GM12878 (cell line): ENCODE results near the gene KIF26A.

Experiments
- CBX5 ChIP-seq: sonication (generic); IDR thresholded peaks from 2 replicates; pipeline ENCODE4 v1.6.1; 2016; ENCODE audit warnings: low read depth, moderate library complexity, mild to moderate bottlenecking, inconsistent platforms
- CTCF ChIP-seq, 3 experiments: IDR thresholded peaks in 2 of 3; conservative IDR thresholded peaks in 1 of 3; 2 replicates each; pipeline ENCODE4 v1.5.1; 2011; ENCODE audit warnings: low read depth in 3 of 3, low read length in 3 of 3, mild to moderate bottlenecking in 3 of 3, control low read depth in 2 of 3, moderate library complexity in 2 of 3, inconsistent platforms in 1 of 3, mixed read lengths in 1 of 3; ENCODE audit not compliant: control insufficient read depth in 2 of 3, insufficient read depth in 1 of 3; ENCODE audit errors: extremely low read depth in 1 of 3
- EZH2 ChIP-seq: IDR thresholded peaks from 2 replicates; pipeline ENCODE4 v1.6.1; 2012; ENCODE audit warnings: low read depth, mild to moderate bottlenecking, control low read depth, inconsistent platforms, low read length, borderline replicate concordance; ENCODE audit not compliant: control insufficient read depth
- GATAD2B ChIP-seq: fragments of 450-650 bp; conservative IDR thresholded peaks from 2 replicates; pipeline ENCODE4 v1.6.1; 2017; ENCODE audit warnings: low read depth, mild to moderate bottlenecking, moderate library complexity
- HDAC6 ChIP-seq: fragments of 200-600 bp; sonication (generic); IDR thresholded peaks from one replicate; pipeline ENCODE4 v1.8.0; 2017; ENCODE audit warnings: antibody characterized with exemption; ENCODE audit not compliant: unreplicated experiment
- MAX ChIP-seq: IDR thresholded peaks from 2 replicates; pipeline ENCODE4 v1.6.1; 2012; ENCODE audit warnings: low read depth, low read length, improper control_type of control experiment
- NFIC ChIP-seq: IDR thresholded peaks from 2 replicates; pipeline ENCODE4 v1.6.1; 2012; ENCODE audit warnings: low read depth, mild to moderate bottlenecking, inconsistent platforms, low read length, moderate library complexity
- POLR2A ChIP-seq: IDR thresholded peaks from 2 replicates; pipeline ENCODE4 v1.6.1; 2011; ENCODE audit warnings: low read depth, mild to moderate bottlenecking, low read length
- POLR2AphosphoS5 ChIP-seq: IDR thresholded peaks from 2 replicates; pipeline ENCODE4 v1.6.1; 2011; ENCODE audit warnings: mild to moderate bottlenecking, low read length, inconsistent platforms
- SIN3A ChIP-seq: IDR thresholded peaks from 2 replicates; pipeline ENCODE4 v1.6.1; 2012; ENCODE audit warnings: low read depth, low read length, improper control_type of control experiment
- TAF1 ChIP-seq: IDR thresholded peaks from 2 replicates; pipeline ENCODE4 v1.6.1; 2011; ENCODE audit warnings: mild to moderate bottlenecking, low read depth, low read length, borderline replicate concordance
- USF1 ChIP-seq: IDR thresholded peaks from 2 replicates; pipeline ENCODE4 v1.6.1; 2011; ENCODE audit warnings: borderline replicate concordance, low read depth, mild to moderate bottlenecking, moderate library complexity, mixed read lengths, low read length; ENCODE audit not compliant: insufficient read depth; ENCODE audit errors: extremely low read length

GRCh38 chr14:104119119-104119487, 19.3 kb upstream of the KIF26A start:
- no peak for TF ChIP-seq POLR2A
- TF ChIP-seq POLR2AphosphoS5, result no peak
- no peak for TF ChIP-seq USF1
- no peak for TF ChIP-seq GATAD2B
- no peak for TF ChIP-seq CTCF (IDR thresholded peaks at IDR 0.05 in 2 of 3, conservative IDR thresholded peaks at IDR 0.05 in 1 of 3; ENCODE audit: control insufficient read depth in 2 of 3, extremely low read depth in 1 of 3, insufficient read depth in 1 of 3, low read depth in 3 of 3, low read length in 3 of 3)
- no peak for TF ChIP-seq CBX5
- no peak for TF ChIP-seq EZH2
- TF ChIP-seq HDAC6, result no peak
- no peak for TF ChIP-seq NFIC
- TF ChIP-seq SIN3A, result no peak
- TF ChIP-seq MAX, result no peak
- no peak for TF ChIP-seq TAF1
